SK-N-SH treated with all-trans-retinoic acid at 6 μM for 48 hours (cell line): ENCODE measurements around the gene HK3.

Experiments used
- ATAC-seq: fragments of 200-7000 bp; cut with Tn5 transposase; 3 replicates; pipeline ENCODE4 v1.9.1; 2020; ENCODE audit warnings: mild to moderate bottlenecking, moderate library complexity
- ARNTL ChIP-seq: fragments of 450-650 bp; formaldehyde crosslinking; IDR thresholded peaks from 2 replicates; pipeline ENCODE4 v1.5.0; 2020; ENCODE audit warnings: low read depth, mild to moderate bottlenecking, moderate library complexity, borderline replicate concordance
- BACH2 ChIP-seq: fragments of 250-450 bp; sonication (Bioruptor Pico); IDR thresholded peaks from 2 replicates; pipeline ENCODE4 v1.9.0; 2021; ENCODE audit warnings: mild to moderate bottlenecking, borderline replicate concordance
- CSDC2 ChIP-seq: fragments of 250-450 bp; sonication (Bioruptor Pico); IDR thresholded peaks from 2 replicates; pipeline ENCODE4 v1.5.0; 2020; ENCODE audit warnings: mild to moderate bottlenecking, moderate library complexity
- ESRRG ChIP-seq: fragments of 250-450 bp; sonication (Bioruptor Pico); IDR thresholded peaks from 2 replicates; pipeline ENCODE4 v1.6.1; 2021; ENCODE audit warnings: mild to moderate bottlenecking
- GLIS3 ChIP-seq: fragments of 250-450 bp; sonication (Bioruptor Pico); IDR thresholded peaks from 2 replicates; pipeline ENCODE4 v1.5.0; 2020; ENCODE audit warnings: mild to moderate bottlenecking, moderate library complexity
- ISL1 ChIP-seq: fragments of 250-450 bp; sonication (Bioruptor Pico); IDR thresholded peaks from 2 replicates; pipeline ENCODE4 v2.1.2; 2022; ENCODE audit warnings: mild to moderate bottlenecking, moderate library complexity
- OSR1 ChIP-seq: fragments of 250-450 bp; sonication (Bioruptor Pico); IDR thresholded peaks from 2 replicates; pipeline ENCODE4 v1.8.0; 2022; ENCODE audit warnings: moderate library complexity, mild to moderate bottlenecking, inconsistent platforms
- PATZ1 ChIP-seq: fragments of 250-450 bp; sonication (Bioruptor Pico); IDR thresholded peaks from 2 replicates; pipeline ENCODE4 v1.8.0; 2020; ENCODE audit warnings: mild to moderate bottlenecking, moderate library complexity, borderline replicate concordance
- POU6F1 ChIP-seq: fragments of 250-450 bp; sonication (Bioruptor Pico); IDR thresholded peaks from 2 replicates; pipeline ENCODE4 v1.8.0; 2021; ENCODE audit warnings: low read depth, mild to moderate bottlenecking, moderate library complexity, borderline replicate concordance
- PPARA ChIP-seq: fragments of 250-450 bp; sonication (Bioruptor Pico); IDR thresholded peaks from 2 replicates; pipeline ENCODE4 v1.5.0; 2020; ENCODE audit warnings: mild to moderate bottlenecking, borderline replicate concordance
- RARB ChIP-seq: fragments of 250-450 bp; sonication (Bioruptor Pico); IDR thresholded peaks from 2 replicates; pipeline ENCODE4 v1.8.0; 2021; ENCODE audit warnings: mild to moderate bottlenecking, moderate library complexity
- SNAI2 ChIP-seq: fragments of 250-450 bp; sonication (Bioruptor Pico); IDR thresholded peaks from 2 replicates; pipeline ENCODE4 v1.5.0; 2020; ENCODE audit warnings: mild to moderate bottlenecking, moderate library complexity
- TCF4 ChIP-seq: fragments of 250-450 bp; sonication (Bioruptor Pico); IDR thresholded peaks from 2 replicates; pipeline ENCODE4 v1.8.0; 2021; ENCODE audit warnings: mild to moderate bottlenecking, moderate library complexity, borderline replicate concordance
- ZFP3 ChIP-seq: fragments of 250-450 bp; sonication (Bioruptor Pico); IDR thresholded peaks from 2 replicates; pipeline ENCODE4 v1.5.0; 2020; ENCODE audit warnings: mild to moderate bottlenecking, moderate library complexity
- ZFP30 ChIP-seq: fragments of 450-650 bp; formaldehyde crosslinking; IDR thresholded peaks from 2 replicates; pipeline ENCODE4 v1.5.0; 2022; ENCODE audit warnings: mild to moderate bottlenecking, moderate library complexity
- ZNF565 ChIP-seq: fragments of 450-650 bp; formaldehyde crosslinking; conservative IDR thresholded peaks from 2 replicates; pipeline ENCODE4 v1.5.0; 2020; ENCODE audit warnings: low read depth, mild to moderate bottlenecking, moderate library complexity
- ZNF70 ChIP-seq: fragments of 450-650 bp; formaldehyde crosslinking; IDR thresholded peaks from 2 replicates; pipeline ENCODE4 v1.5.0; 2020; ENCODE audit warnings: mild to moderate bottlenecking, moderate library complexity
- ZNF8 ChIP-seq: fragments of 450-650 bp; formaldehyde crosslinking; IDR thresholded peaks from 2 replicates; pipeline ENCODE4 v1.5.0; 2020; ENCODE audit warnings: mild to moderate bottlenecking, moderate library complexity
- TF ChIP-seq, protein P1 (sequence below): fragments of 250-450 bp; sonication (Bioruptor Pico); IDR thresholded peaks from 2 replicates; pipeline ENCODE4 v1.5.0; 2020; ENCODE audit warnings: mild to moderate bottlenecking, moderate library complexity

HK3 gene

DNA sequence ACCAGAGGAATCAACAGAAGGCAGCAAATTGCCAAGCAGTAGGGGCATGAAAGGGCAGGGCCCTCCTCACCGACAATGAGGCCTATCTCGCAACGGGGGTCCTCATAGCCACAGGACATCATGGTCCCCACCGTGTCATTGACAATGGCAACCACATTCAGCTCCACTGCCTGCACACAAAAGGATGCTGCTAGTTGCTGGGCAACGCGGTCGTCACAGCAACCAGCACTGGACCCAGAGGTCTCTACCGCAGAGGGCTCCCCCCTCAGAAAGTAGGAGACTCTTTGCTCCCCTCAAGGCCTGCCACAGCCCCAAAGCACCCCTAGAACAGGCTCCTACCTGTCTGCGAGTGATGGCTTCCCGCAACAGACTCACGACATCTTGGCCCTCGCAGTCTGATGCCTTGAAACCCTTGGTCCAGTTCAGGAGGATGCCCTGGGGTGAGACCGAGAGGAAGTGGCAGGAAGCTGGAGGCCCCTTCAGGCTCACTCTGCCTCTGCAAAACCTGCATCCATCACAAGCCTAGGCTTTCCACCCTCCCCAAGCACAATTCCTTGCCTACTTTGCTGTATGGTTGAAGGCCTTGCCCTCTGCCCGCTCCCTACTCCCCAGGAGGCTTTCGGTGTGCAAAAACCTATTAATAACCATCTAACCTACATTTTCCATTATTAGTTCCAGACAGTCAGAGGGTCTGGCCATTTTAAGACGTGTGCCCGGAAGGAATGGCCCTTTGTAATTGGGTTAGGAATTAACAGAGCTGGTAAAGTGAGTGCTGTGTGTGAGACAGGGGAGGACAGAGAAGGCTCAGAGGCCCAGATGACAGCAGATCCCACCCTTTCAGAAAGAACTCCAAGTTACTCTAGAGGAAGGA is 15.2 kb downstream of the HK3 start:
- ATAC-seq = peak; percentile 63
- TF ChIP-seq POU6F1 (CRISPR knock-in tag) (no peak), ZNF8 (peak; percentile 48; the same call in 1 of the 2 replicates), TCF4 (CRISPR knock-in tag) (peak; percentile 84), ARNTL (CRISPR knock-in tag) (no peak)

- TF ChIP-seq ESRRG (CRISPR knock-in tag) = no peak
- no peak for TF ChIP-seq ZFP30 (CRISPR knock-in tag)
- TF ChIP-seq BACH2 (CRISPR knock-in tag) = no peak
- TF ChIP-seq PPARA (CRISPR knock-in tag) = no peak
- no peak for ATAC-seq
These were observed 16.6 kb downstream of the HK3 start for GRCh38 chr5:176882567-176882903.

- no peak for TF ChIP-seq ESRRG (CRISPR knock-in tag)
- TF ChIP-seq ARNTL (CRISPR knock-in tag) = no peak
- TF ChIP-seq POU6F1 (CRISPR knock-in tag) = no peak
- TF ChIP-seq RARB (CRISPR knock-in tag) = no peak
- TF ChIP-seq TCF4 (CRISPR knock-in tag) = no peak
- TF ChIP-seq PPARA (CRISPR knock-in tag) = no peak
- no peak for TF ChIP-seq ZFP30 (CRISPR knock-in tag)
- TF ChIP-seq, protein P1, sequence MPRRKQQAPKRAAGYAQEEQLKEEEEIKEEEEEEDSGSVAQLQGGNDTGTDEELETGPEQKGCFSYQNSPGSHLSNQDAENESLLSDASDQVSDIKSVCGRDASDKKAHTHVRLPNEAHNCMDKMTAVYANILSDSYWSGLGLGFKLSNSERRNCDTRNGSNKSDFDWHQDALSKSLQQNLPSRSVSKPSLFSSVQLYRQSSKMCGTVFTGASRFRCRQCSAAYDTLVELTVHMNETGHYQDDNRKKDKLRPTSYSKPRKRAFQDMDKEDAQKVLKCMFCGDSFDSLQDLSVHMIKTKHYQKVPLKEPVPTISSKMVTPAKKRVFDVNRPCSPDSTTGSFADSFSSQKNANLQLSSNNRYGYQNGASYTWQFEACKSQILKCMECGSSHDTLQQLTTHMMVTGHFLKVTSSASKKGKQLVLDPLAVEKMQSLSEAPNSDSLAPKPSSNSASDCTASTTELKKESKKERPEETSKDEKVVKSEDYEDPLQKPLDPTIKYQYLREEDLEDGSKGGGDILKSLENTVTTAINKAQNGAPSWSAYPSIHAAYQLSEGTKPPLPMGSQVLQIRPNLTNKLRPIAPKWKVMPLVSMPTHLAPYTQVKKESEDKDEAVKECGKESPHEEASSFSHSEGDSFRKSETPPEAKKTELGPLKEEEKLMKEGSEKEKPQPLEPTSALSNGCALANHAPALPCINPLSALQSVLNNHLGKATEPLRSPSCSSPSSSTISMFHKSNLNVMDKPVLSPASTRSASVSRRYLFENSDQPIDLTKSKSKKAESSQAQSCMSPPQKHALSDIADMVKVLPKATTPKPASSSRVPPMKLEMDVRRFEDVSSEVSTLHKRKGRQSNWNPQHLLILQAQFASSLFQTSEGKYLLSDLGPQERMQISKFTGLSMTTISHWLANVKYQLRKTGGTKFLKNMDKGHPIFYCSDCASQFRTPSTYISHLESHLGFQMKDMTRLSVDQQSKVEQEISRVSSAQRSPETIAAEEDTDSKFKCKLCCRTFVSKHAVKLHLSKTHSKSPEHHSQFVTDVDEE = no peak
- TF ChIP-seq CSDC2 = no peak
- no peak for TF ChIP-seq ZNF8
- TF ChIP-seq BACH2 (CRISPR knock-in tag) = no peak
- no peak for TF ChIP-seq OSR1 (CRISPR knock-in tag)
- no peak for TF ChIP-seq ZNF70
- ATAC-seq = no peak
These were observed 17.2 kb downstream of the HK3 start for GRCh38 chr5:176881816-176882566.

GRCh38 chr5:176881021-176881749 is 18.0 kb downstream of the HK3 start:
- ATAC-seq = no peak
- no peak for TF ChIP-seq ZFP30 (CRISPR knock-in tag)
- TF ChIP-seq PATZ1 (CRISPR knock-in tag) = no peak
- TF ChIP-seq ZFP3 = no peak
- no peak for TF ChIP-seq RARB (CRISPR knock-in tag)
- no peak for TF ChIP-seq ZNF565
- no peak for TF ChIP-seq GLIS3 (CRISPR knock-in tag)
- TF ChIP-seq POU6F1 (CRISPR knock-in tag) = no peak
- no peak for TF ChIP-seq ISL1
- no peak for TF ChIP-seq SNAI2 (CRISPR knock-in tag)
- no peak for TF ChIP-seq ZNF70
- TF ChIP-seq, protein P1 = no peak
